GM12872 (cell line): ENCODE results near the gene DNAJB5.

Source experiments
- CTCF ChIP-seq: IDR thresholded peaks from 3 replicates; pipeline ENCODE4 v1.5.1; 2011; ENCODE audit warnings: low read depth, mild to moderate bottlenecking, low read length, moderate library complexity; ENCODE audit not compliant: insufficient read depth

Gene DNAJB5

GRCh38 chr9:35029852-35030251 lies 40.3 kb downstream of the DNAJB5 start:
- TF ChIP-seq CTCF, result no peak

GRCh38 chr9:35033101-35033500 lies 43.6 kb downstream of the DNAJB5 start:
- TF ChIP-seq CTCF, result no peak

- no peak for TF ChIP-seq CTCF
These were observed 46.5 kb downstream of the DNAJB5 start for GRCh38 chr9:35035851-35036701.

DNA sequence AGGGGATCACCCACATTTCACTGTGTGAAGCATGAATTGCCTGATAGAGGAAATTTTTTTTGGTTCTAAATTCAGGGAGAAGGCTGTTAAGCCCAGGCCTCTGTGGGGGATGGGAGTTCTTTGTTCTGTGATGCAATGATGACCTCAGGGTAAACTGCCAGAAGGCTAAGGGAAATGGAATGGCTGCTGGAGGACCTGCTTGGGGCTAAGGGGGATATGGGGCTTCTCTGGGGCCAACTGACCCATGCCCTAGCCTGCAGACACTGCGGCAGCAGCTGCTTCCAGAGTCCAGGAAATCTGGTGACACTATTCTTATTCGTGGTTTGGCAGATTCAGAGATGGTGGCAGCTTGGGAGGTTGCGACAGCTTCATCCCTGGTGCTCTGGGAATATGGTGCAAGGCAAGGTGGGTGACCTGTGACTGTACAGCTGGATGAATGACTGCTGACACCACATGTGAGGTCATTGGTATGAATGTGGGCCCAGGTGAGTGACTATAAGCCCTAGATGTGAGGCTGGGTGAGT lies 52.6 kb downstream of the DNAJB5 start:
- no peak for TF ChIP-seq CTCF

GRCh38 chr9:35042891-35043545 lies 53.5 kb downstream of the DNAJB5 start:
- TF ChIP-seq CTCF, result no peak

DNA sequence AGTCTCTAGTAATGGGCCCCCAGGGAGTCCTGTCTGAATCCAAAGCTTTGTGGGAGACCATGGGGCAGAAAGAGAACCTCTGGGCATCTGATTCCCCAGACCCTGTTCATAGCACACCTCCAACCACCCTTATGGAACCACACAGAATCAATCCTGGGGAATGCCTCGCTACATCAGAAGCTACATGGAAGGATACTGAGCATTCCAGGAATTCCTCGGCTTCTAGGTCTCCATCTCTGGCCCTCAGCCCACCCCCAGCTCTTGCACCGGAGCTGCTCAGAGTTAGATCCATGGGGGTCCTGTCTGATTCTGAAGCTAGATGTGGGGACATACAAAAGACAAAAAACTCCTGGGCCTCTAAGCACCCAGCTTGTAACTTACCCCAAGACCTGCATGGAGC lies 54.5 kb downstream of the DNAJB5 start:
- no peak for TF ChIP-seq CTCF
